SJCRH30 (cell line): ENCODE data around the gene MEGF8. TPM values are rescaled to one million over a fixed set of nuclear protein-coding genes. Genes with fewer than 3 reads are reported as not detected.

Source experiments
- DNase-seq, 2 experiments: peaks; one replicate each; pipeline ENCODE4 v3.0.0-alpha.2; 2015 to 2020
- H3K27ac ChIP-seq: fragments of 250-450 bp; sonication (Bioruptor Pico); 2 replicates; pipeline ENCODE4 v1.5.1; 2020; ENCODE audit warnings: mild to moderate bottlenecking, moderate library complexity
- H3K27me3 ChIP-seq: fragments of 250-450 bp; sonication (Bioruptor Pico); 2 replicates; pipeline ENCODE4 v1.5.1; 2020; ENCODE audit warnings: mild to moderate bottlenecking, moderate library complexity
- H3K36me3 ChIP-seq: fragments of 250-450 bp; sonication (Bioruptor Pico); 2 replicates; pipeline ENCODE4 v1.5.1; 2020; ENCODE audit warnings: mild to moderate bottlenecking, moderate library complexity
- H3K4me1 ChIP-seq: fragments of 250-450 bp; sonication (Bioruptor Pico); 2 replicates; pipeline ENCODE4 v1.5.1; 2020; ENCODE audit warnings: mild to moderate bottlenecking, moderate library complexity
- H3K4me3 ChIP-seq: fragments of 250-450 bp; sonication (Bioruptor Pico); 2 replicates; pipeline ENCODE4 v1.5.1; 2020; ENCODE audit warnings: mild to moderate bottlenecking, moderate library complexity
- H3K9me3 ChIP-seq: fragments of 250-450 bp; sonication (Bioruptor Pico); replicated peaks from 2 replicates; pipeline ENCODE4 v1.5.1; 2020; ENCODE audit warnings: mild to moderate bottlenecking, moderate library complexity
- total RNA-seq: library from RNA; depleted of rRNA; stranded (reverse); fragments of >200 nt; shearing (Covaris generic); gene quantifications from 2 replicates; pipeline ENCODE4 v1.2.3, GENCODE V29; 2014

Gene MEGF8
- total RNA-seq, 1 experiment from 2014 or later, result 19.9 TPM

GRCh38 chr19:42403586-42403985 is 78.2 kb downstream of the MEGF8 start:
- Histone ChIP-seq H3K4me1 (no peaks in the 10 kb centered on the region), H3K27me3 (peaks cover 12% of the 10 kb centered on the region), H3K9me3 (no peaks in the 10 kb centered on the region), H3K27ac (no peak overlapping the region), H3K36me3 (no peaks in the 10 kb centered on the region), H3K4me3 (no peak overlapping the region)
- DNase-seq, result peak in 1 of 2 experiments; percentile 19

GRCh38 chr19:42406111-42406510 is 80.7 kb downstream of the MEGF8 start:
- no peaks in the 10 kb centered on the region for H3K9me3 ChIP-seq
- no peaks in the 10 kb centered on the region for H3K4me1 ChIP-seq
- H3K4me3 ChIP-seq, result no peak overlapping the region
- no peak for DNase-seq
- H3K27ac ChIP-seq, result no peak overlapping the region
- H3K36me3 ChIP-seq, result no peaks in the 10 kb centered on the region
- peaks cover 12% of the 10 kb centered on the region for H3K27me3 ChIP-seq

- Histone ChIP-seq H3K9me3 (no peaks in the 10 kb centered on the region), H3K36me3 (no peaks in the 10 kb centered on the region), H3K4me3 (no peak overlapping the region), H3K4me1 (peaks cover 3% of the 10 kb centered on the region; the same call in 1 of the 2 replicates), H3K27me3 (peaks cover 8% of the 10 kb centered on the region), H3K27ac (no peak overlapping the region)
- no peak for DNase-seq
Observed at GRCh38 chr19:42407085-42407815, 81.8 kb downstream of the MEGF8 start.

- Histone ChIP-seq H3K4me1 (peaks cover 3% of the 10 kb centered on the region; the same call in 1 of the 2 replicates), H3K4me3 (no peak overlapping the region), H3K9me3 (no peaks in the 10 kb centered on the region), H3K27me3 (peaks cover 2% of the 10 kb centered on the region), H3K27ac (no peak overlapping the region), H3K36me3 (no peaks in the 10 kb centered on the region)
- DNase-seq, result no peak
Observed at GRCh38 chr19:42407816-42408175, 82.4 kb downstream of the MEGF8 start.

- Histone ChIP-seq H3K9me3 (no peaks in the 10 kb centered on the region), H3K4me3 (no peak overlapping the region), H3K27ac (no peak overlapping the region), H3K4me1 (peaks cover 3% of the 10 kb centered on the region; the same call in 1 of the 2 replicates), H3K36me3 (no peaks in the 10 kb centered on the region), H3K27me3 (no peaks in the 10 kb centered on the region)
- DNase-seq, result no peak
Observed at GRCh38 chr19:42409477-42409876, 84.0 kb downstream of the MEGF8 start.

- no peak overlapping the region for H3K27ac ChIP-seq
- peaks cover 3% of the 10 kb centered on the region; the same call in 1 of the 2 replicates for H3K4me1 ChIP-seq
- H3K4me3 ChIP-seq, result no peak overlapping the region
- no peaks in the 10 kb centered on the region for H3K27me3 ChIP-seq
- H3K36me3 ChIP-seq, result no peaks in the 10 kb centered on the region
- DNase-seq, result no peak
- no peaks in the 10 kb centered on the region for H3K9me3 ChIP-seq
Observed at GRCh38 chr19:42410371-42410770, 84.9 kb downstream of the MEGF8 start.

- H3K36me3 ChIP-seq, result no peaks in the 10 kb centered on the region
- no peaks in the 10 kb centered on the region for H3K9me3 ChIP-seq
- no peaks in the 10 kb centered on the region for H3K27me3 ChIP-seq
- peaks cover 3% of the 10 kb centered on the region; the same call in 1 of the 2 replicates for H3K4me1 ChIP-seq
- no peak for DNase-seq
- no peak overlapping the region for H3K27ac ChIP-seq
- H3K4me3 ChIP-seq, result no peak overlapping the region
Observed at GRCh38 chr19:42411581-42412178, 86.2 kb downstream of the MEGF8 start.

- DNase-seq, result peak; percentile 73
- no peaks in the 10 kb centered on the region for H3K9me3 ChIP-seq
- no peak overlapping the region for H3K4me3 ChIP-seq
- H3K36me3 ChIP-seq, result no peaks in the 10 kb centered on the region
- H3K27ac ChIP-seq, result no peak overlapping the region
- no peaks in the 10 kb centered on the region for H3K27me3 ChIP-seq
- H3K4me1 ChIP-seq, result peaks cover 3% of the 10 kb centered on the region; the same call in 1 of the 2 replicates
Observed at GRCh38 chr19:42412227-42412626, 86.8 kb downstream of the MEGF8 start.

GRCh38 chr19:42412661-42413076 is 87.2 kb downstream of the MEGF8 start:
- peak in 1 of 2 experiments; percentile 32 for DNase-seq
- Histone ChIP-seq H3K4me3 (no peak overlapping the region), H3K9me3 (no peaks in the 10 kb centered on the region), H3K4me1 (peaks cover 3% of the 10 kb centered on the region; the same call in 1 of the 2 replicates), H3K27me3 (no peaks in the 10 kb centered on the region), H3K36me3 (no peaks in the 10 kb centered on the region), H3K27ac (no peak overlapping the region)

- no peak overlapping the region for H3K27ac ChIP-seq
- H3K36me3 ChIP-seq, result no peaks in the 10 kb centered on the region
- H3K4me3 ChIP-seq, result no peak overlapping the region
- H3K27me3 ChIP-seq, result no peaks in the 10 kb centered on the region
- no peak for DNase-seq
- H3K9me3 ChIP-seq, result no peaks in the 10 kb centered on the region
- no peaks in the 10 kb centered on the region for H3K4me1 ChIP-seq
Observed at GRCh38 chr19:42419309-42419708, 93.9 kb downstream of the MEGF8 start.

- no peaks in the 10 kb centered on the region for H3K27me3 ChIP-seq
- H3K4me1 ChIP-seq, result no peaks in the 10 kb centered on the region
- H3K9me3 ChIP-seq, result no peaks in the 10 kb centered on the region
- no peak overlapping the region for H3K4me3 ChIP-seq
- no peaks in the 10 kb centered on the region for H3K36me3 ChIP-seq
- H3K27ac ChIP-seq, result no peak overlapping the region
- peak in 1 of 2 experiments; percentile 40 for DNase-seq
Observed at GRCh38 chr19:42420055-42420544, 94.7 kb downstream of the MEGF8 start.

- Histone ChIP-seq H3K9me3 (no peaks in the 10 kb centered on the region), H3K27ac (no peak overlapping the region)
Observed at GRCh38 chr19:42421101-42421500, 95.7 kb downstream of the MEGF8 start.

GRCh38 chr19:42421591-42422031 is 96.2 kb downstream of the MEGF8 start:
- no peaks in the 10 kb centered on the region for H3K36me3 ChIP-seq
- DNase-seq, result no peak
- no peak overlapping the region for H3K4me3 ChIP-seq
- H3K27me3 ChIP-seq, result no peaks in the 10 kb centered on the region; the same call in 1 of the 2 replicates
- no peaks in the 10 kb centered on the region for H3K9me3 ChIP-seq
- H3K27ac ChIP-seq, result no peak overlapping the region
- H3K4me1 ChIP-seq, result no peaks in the 10 kb centered on the region

More at GRCh38 chr19:42421101-42421500, 95.7 kb downstream of the MEGF8 start:
- Histone ChIP-seq H3K27me3 (no peaks in the 10 kb centered on the region), H3K36me3 (no peaks in the 10 kb centered on the region), H3K4me3 (no peak overlapping the region), H3K4me1 (no peaks in the 10 kb centered on the region)
- no peak for DNase-seq

GRCh38 chr19:42422092-42422900 is 96.9 kb downstream of the MEGF8 start:
- Histone ChIP-seq H3K9me3 (no peaks in the 10 kb centered on the region), H3K4me1 (no peaks in the 10 kb centered on the region), H3K36me3 (no peaks in the 10 kb centered on the region), H3K27ac (no peak overlapping the region), H3K27me3 (no peaks in the 10 kb centered on the region; the same call in 1 of the 2 replicates), H3K4me3 (no peak overlapping the region)
- DNase-seq, result no peak
